GM12891 (cell line): ENCODE results near the gene C16orf86.

Experiments
- POLR2A ChIP-seq: IDR thresholded peaks from 2 replicates; pipeline ENCODE4 v1.6.1; 2011; ENCODE audit warnings: low read depth, low read length, control low read depth
- POLR2AphosphoS5 ChIP-seq: IDR thresholded peaks from 2 replicates; pipeline ENCODE4 v1.6.1; 2011; ENCODE audit warnings: low read depth, low read length, control low read depth
- TAF1 ChIP-seq: IDR thresholded peaks from 2 replicates; pipeline ENCODE4 v1.6.1; 2011; ENCODE audit warnings: low read depth, low read length, control low read depth

DNA sequence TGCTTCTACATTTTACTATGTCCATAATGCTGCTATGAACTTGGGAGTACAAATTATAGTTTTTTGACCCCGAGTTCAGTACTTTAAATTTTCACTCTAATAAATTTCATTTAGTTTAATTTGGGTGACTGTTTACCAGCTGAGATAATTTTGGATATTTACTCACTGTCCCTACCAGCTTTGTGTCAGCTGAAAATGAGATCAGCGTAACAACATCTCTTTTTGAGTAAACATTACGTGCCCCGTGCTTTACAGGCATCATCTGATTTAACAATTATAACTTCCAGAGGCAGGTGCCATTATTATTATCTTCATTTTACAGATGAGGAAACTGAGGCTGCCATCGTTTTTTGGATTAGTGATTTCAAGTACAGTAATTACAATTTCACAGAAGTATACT is 37.5 kb downstream of the C16orf86 start:
- TF ChIP-seq POLR2AphosphoS5 (no peak), POLR2A (no peak), TAF1 (no peak)
